HG03378 (cell line): Measurements from ENCODE around the gene STX12.
"Not testable (repeated sequence)": the region's sequence is repeated elsewhere in the genome, so short reads cannot be mapped to it uniquely, and the experiment has no call there.

Experiments
- ATAC-seq: cut with Tn5 transposase; IDR thresholded peaks from one replicate; pipeline ENCODE4 v1.9.1; 2021; ENCODE audit warnings: mild to moderate bottlenecking, moderate library complexity; ENCODE audit not compliant: unreplicated experiment

STX12 gene

GRCh38 chr1:27864264-27864895 lies 91.4 kb downstream of the STX12 start:
- ATAC-seq, result no peak

- no peak for ATAC-seq
These were observed 92.8 kb downstream of the STX12 start for GRCh38 chr1:27865821-27866220.

- no peak for ATAC-seq
These were observed 95.5 kb downstream of the STX12 start for GRCh38 chr1:27868556-27868931.

GRCh38 chr1:27868932-27869718 lies 96.1 kb downstream of the STX12 start:
- no peak for ATAC-seq

- no peak for ATAC-seq
These were observed 96.7 kb downstream of the STX12 start for GRCh38 chr1:27869719-27870085.

GRCh38 chr1:27871076-27871475 lies 98.1 kb downstream of the STX12 start:
- not testable (repeated sequence) for ATAC-seq

- ATAC-seq, result no peak
These were observed 99.2 kb downstream of the STX12 start, which contains the start of gene THEMIS2 for GRCh38 chr1:27872059-27872801. Gene THEMIS2, plus strand, starts transcription at chr1:27872544. Its CDS starts 28 bp downstream, at chr1:27872572.

- no peak for ATAC-seq
These were observed 100.0 kb downstream of the STX12 start for GRCh38 chr1:27872802-27873551.

- ATAC-seq, result no peak
These were observed 100.8 kb downstream of the STX12 start for GRCh38 chr1:27873671-27874384.
